GM06990 (cell line): ENCODE measurements around the gene AHRR.

Experiments
- DNase-seq: peaks from one replicate; pipeline ENCODE4 v3.0.0-alpha.2; 2011; ENCODE audit not compliant: insufficient read length; ENCODE audit errors: extremely low read depth
- H3K27me3 ChIP-seq: replicated peaks from 2 replicates; pipeline ENCODE4 v1.6.0; 2011; ENCODE audit warnings: low read length; ENCODE audit not compliant: control insufficient read depth, insufficient read depth
- H3K36me3 ChIP-seq: 2 replicates; pipeline ENCODE4 v1.5.1; 2011; ENCODE audit warnings: low read length; ENCODE audit not compliant: control insufficient read depth, insufficient read depth
- H3K4me3 ChIP-seq: replicated peaks from 2 replicates; pipeline ENCODE4 v1.5.1; 2011; ENCODE audit warnings: low read depth, mild to moderate bottlenecking, control low read depth, low read length
- TF ChIP-seq, protein P1 (sequence below): IDR thresholded peaks from 2 replicates; pipeline ENCODE4 v1.5.1; 2011; ENCODE audit warnings: low read length, control low read depth, mild to moderate bottlenecking, inconsistent platforms; ENCODE audit not compliant: insufficient read depth, poor library complexity, severe bottlenecking

AHRR gene

DNA sequence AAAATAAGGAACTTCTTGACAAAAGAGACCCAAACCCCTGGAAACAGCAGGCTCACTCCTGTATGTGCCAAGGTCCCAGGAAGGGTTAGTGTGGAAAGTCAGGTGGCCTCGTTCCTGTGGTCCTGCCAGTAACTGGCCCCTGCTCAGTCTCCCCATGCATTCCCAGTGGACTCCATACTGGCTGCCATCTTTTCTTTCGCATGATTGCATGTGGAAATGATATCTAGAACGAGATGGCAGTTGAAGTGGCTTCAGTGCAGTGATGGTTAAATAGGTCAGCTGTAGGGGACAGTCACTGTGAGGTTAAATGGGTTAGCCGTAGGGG is 30.4 kb downstream of the AHRR start:
- Histone ChIP-seq H3K36me3 (peaks cover 27% of the 10 kb centered on the region), H3K27me3 (no peaks in the 10 kb centered on the region), H3K4me3 (no peak overlapping the region)
- DNase-seq, result no peak
- TF ChIP-seq, protein P1, sequence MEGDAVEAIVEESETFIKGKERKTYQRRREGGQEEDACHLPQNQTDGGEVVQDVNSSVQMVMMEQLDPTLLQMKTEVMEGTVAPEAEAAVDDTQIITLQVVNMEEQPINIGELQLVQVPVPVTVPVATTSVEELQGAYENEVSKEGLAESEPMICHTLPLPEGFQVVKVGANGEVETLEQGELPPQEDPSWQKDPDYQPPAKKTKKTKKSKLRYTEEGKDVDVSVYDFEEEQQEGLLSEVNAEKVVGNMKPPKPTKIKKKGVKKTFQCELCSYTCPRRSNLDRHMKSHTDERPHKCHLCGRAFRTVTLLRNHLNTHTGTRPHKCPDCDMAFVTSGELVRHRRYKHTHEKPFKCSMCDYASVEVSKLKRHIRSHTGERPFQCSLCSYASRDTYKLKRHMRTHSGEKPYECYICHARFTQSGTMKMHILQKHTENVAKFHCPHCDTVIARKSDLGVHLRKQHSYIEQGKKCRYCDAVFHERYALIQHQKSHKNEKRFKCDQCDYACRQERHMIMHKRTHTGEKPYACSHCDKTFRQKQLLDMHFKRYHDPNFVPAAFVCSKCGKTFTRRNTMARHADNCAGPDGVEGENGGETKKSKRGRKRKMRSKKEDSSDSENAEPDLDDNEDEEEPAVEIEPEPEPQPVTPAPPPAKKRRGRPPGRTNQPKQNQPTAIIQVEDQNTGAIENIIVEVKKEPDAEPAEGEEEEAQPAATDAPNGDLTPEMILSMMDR, result no peak

DNA sequence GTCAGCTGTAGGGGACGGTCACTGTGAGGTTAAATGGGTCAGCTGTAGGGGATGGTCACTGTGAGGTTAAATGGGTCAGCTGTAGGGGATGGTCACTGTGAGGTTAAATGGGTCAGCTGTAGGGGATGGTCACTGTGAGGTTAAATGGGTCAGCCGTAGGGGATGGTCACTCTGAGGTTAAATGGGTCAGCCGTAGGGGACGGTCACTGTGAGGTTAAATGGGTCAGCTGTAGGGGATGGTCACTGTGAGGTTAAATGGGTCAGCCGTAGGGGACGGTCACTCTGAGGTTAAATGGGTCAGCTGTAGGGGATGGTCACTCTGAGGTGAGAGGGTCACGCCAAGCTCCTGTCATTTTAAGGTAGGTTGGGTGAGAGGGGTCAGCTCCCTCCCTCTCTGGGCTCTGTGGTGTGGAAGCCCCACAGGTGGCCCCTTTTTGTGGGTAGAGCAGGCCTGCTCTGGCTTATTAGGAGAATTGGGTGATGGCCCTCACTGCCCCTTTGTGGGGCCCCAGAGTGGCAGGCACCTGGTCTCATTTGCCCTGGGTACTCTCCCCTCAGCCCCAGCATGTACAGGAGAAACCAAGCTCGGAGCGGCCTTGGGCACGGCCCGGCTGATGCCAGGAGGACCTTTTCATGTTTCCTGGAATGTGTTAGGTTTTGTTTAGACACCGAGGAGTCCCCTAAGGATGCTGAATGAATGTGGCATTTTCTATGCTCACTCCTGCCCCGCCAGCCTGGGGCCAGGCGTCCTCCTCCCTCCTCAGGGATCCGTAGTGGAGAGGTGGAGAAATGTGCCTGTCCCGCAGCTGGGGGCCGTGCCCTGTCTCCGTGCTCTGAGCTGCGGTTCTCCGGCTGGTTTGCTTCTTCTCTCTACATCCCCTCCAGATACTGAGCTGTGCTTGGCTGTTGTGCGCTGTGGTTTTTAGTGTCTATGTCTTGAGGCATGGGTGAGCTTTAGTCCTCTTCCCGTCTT is 31.4 kb downstream of the AHRR start:
- TF ChIP-seq, protein P1, result no peak
- H3K27me3 ChIP-seq, result no peaks in the 10 kb centered on the region
- DNase-seq, result no peak
- peaks cover 23% of the 10 kb centered on the region for H3K36me3 ChIP-seq
- H3K4me3 ChIP-seq, result no peak overlapping the region

DNA sequence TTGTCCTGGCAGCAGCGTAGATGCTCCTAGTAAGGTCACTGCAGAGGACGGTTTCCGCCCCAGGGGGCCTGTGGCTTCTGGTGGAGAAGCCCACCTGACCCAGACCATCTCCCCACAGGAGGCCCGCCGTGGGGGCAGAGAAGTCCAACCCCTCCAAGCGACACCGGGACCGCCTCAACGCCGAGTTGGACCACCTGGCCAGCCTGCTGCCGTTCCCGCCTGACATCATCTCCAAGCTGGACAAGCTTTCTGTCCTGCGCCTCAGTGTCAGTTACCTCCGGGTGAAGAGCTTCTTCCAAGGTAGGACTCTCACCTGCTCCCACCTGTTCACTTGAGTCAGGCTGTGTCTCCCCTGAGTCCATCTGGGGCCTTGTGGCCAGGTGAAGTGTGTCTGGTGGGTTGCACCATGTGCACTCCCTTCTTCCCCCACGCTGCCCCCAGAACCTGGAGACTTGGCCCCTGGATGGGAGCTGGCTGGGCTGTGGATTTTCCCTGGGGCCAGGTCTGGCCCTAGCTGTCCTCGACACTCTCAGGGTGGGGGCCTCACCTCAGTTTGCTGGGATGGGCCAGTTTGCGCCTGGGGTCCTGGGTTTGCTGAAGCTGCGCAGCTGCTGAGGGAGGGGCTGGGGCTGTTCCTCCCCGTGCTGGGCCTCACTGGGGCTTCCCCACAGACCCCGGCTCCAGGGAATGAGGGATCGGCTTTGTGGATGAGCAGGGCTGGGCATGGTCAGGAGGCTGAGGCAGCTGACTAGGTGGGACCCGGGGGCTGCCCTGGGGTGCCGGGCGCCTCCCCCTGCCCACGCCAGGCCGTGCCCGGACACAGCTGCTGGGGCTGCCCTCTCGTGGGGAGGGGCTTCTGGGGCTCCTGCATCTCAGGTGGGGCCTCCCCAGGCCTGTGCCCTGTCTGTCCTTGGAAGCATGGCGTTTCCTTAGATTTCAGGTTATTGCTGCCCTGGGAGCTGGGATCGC is 32.4 kb downstream of the AHRR start:
- TF ChIP-seq, protein P1, result no peak
- no peak for DNase-seq
- no peak overlapping the region for H3K4me3 ChIP-seq

DNA sequence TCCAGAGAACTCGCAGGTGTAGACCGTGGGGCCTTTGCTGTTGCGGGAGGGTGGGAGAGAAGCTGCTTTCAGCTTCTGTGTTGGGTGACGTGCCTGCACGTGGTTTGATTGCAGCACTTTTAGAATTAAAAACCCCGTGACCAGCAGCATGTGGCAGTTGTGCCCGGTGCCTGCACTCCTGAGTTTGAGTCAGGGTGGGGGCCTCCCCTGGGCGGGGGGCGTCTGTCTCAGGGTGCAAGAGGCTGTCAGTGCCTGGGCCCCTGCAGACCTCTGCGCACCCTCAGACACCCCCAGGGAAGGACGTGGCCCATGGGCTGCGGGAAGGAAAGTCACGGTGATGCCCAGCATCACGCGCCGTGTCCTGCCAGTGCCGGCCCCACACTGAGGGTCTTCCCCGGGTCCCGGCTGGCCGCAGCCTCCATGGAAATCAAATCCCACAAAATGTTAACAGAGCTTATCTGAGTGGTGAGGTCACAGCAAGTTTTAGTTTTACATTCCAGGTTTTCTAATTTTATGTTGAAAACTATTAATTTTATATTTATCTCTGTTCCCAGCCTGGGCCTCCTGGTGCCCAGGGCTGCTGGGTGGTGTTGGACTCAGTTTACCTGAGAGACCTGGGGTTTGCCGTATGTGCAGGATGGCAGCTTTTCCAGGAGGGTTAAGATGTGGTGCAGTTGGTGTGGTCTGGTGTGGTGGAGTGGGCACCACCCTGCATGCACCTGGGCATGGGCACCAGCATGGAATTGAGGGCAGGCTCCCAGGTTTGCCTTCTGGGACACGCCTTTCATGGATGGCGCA is 33.3 kb downstream of the AHRR start:
- peaks cover 25% of the 10 kb centered on the region for H3K36me3 ChIP-seq
- TF ChIP-seq, protein P1, result no peak
- no peaks in the 10 kb centered on the region for H3K27me3 ChIP-seq
- H3K4me3 ChIP-seq, result no peak overlapping the region
- DNase-seq, result no peak

More for the DNA sequence above, 32.4 kb downstream of the AHRR start:
- H3K36me3 ChIP-seq, result peaks cover 21% of the 10 kb centered on the region
- no peaks in the 10 kb centered on the region for H3K27me3 ChIP-seq

DNA sequence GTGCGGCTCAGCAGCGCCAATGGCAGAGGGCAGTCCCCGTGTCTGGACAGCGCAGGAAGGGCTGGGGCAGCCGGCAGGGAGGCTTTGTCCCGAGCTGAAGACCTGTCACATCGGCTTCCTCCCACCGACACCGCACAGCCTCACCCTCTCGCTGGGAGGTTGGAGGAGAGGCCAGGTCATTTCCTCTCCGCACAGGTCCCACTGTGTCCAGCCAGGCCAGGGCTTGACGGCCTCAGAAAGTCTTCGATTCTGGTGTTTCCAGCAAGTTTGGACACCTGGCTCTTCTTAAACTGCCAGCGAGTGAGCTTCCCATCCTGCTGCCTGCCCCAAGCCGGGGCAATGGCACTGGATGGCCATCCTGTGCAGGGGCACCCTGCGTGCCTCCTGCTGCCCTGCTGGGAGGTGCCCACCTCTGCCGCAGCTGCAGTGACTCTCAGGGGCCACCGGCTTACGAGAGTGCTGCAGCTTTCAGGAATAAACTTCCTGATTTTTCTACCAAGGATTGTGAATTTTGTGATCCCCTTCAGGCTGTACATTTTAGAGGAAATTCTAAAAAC is 33.9 kb downstream of the AHRR start:
- Histone ChIP-seq H3K36me3 (peaks cover 23% of the 10 kb centered on the region), H3K27me3 (no peaks in the 10 kb centered on the region), H3K4me3 (no peak overlapping the region)
- TF ChIP-seq, protein P1, result no peak
- no peak for DNase-seq
